ENCODE measurements around the gene BAG3. TPM values are rescaled to one million over a fixed set of nuclear protein-coding genes. Genes with fewer than 3 reads are reported as not detected.

BAG3 gene
- total and polyA plus RNA-seq, 2 experiments from 2014 or later = 20.0 to 88.2 TPM

- peaks cover 33% of the 10 kb centered on the region for H3F3A ChIP-seq (ENCODE audit: insufficient read depth)
- H3K36me3 ChIP-seq (ENCODE audit: low read depth) = peaks cover 8% of the 10 kb centered on the region; the same call in 1 of the 2 replicates
- 92 to 96% methylated on average over 2 of the region's 2 CpGs for WGBS, 2 experiments (ENCODE audit: low coverage in 1 of 2, low lambda C conversion rate in 2 of 2, missing lambda C conversion rate in 2 of 2)
- H3K4me3 ChIP-seq = no peak overlapping the region
- in situ Hi-C loops (cut with MboI) = no loop called here
- peak overlapping the region; percentile 90; the same call in 1 of the 2 replicates for H3K27ac ChIP-seq
- no peaks in the 10 kb centered on the region for H3K9me2 ChIP-seq (ENCODE audit: insufficient read depth)
- H3K79me2 ChIP-seq (ENCODE audit: insufficient read depth) = peaks cover 97% of the 10 kb centered on the region
- no peak for DNase-seq
- H2AFZ ChIP-seq = no peak overlapping the region
- no peak overlapping the region for H3K4me2 ChIP-seq (ENCODE audit: unreplicated experiment)
- H3K9me3 ChIP-seq (ENCODE audit: low read depth) = no peaks in the 10 kb centered on the region
- TF ChIP-seq EZH2 (IDR thresholded peaks at IDR 0.05; ENCODE audit: insufficient read depth, poor library complexity, severe bottlenecking) (no peak), EZH2phosphoT487 (IDR thresholded peaks at IDR 0.05; ENCODE audit: insufficient read depth, low read depth) (no peak)
- no peaks in the 10 kb centered on the region for H3K27me3 ChIP-seq (replicated peaks; ENCODE audit: insufficient read depth)
- no peaks in the 10 kb centered on the region for H4K20me1 ChIP-seq (ENCODE audit: insufficient read depth)
- H3K4me1 ChIP-seq (ENCODE audit: insufficient read depth) = peaks cover 70% of the 10 kb centered on the region
- peak overlapping the region; percentile 73; the same call in 1 of the 2 replicates for H3K9ac ChIP-seq
These were observed 15.5 kb downstream of the BAG3 start for GRCh38 chr10:119666709-119667004.

GRCh38 chr10:119667562-119668328, 16.6 kb downstream of the BAG3 start:
- Histone ChIP-seq H3K4me1 (ENCODE audit: insufficient read depth) (peaks cover 70% of the 10 kb centered on the region), H3K4me2 (ENCODE audit: unreplicated experiment) (peak overlapping the region; percentile 79), H3K27ac (peak overlapping the region; percentile 90), H3K4me3 (peak overlapping the region; percentile 37), H4K20me1 (ENCODE audit: insufficient read depth) (no peaks in the 10 kb centered on the region), H3F3A (ENCODE audit: insufficient read depth) (peaks cover 33% of the 10 kb centered on the region), H3K9me2 (ENCODE audit: insufficient read depth) (no peaks in the 10 kb centered on the region), H2AFZ (no peak overlapping the region), H3K79me2 (ENCODE audit: insufficient read depth) (peaks cover 97% of the 10 kb centered on the region), H3K36me3 (ENCODE audit: low read depth) (peaks cover 8% of the 10 kb centered on the region; the same call in 1 of the 2 replicates), H3K9me3 (ENCODE audit: low read depth) (no peaks in the 10 kb centered on the region), H3K27me3 (replicated peaks; ENCODE audit: insufficient read depth) (no peaks in the 10 kb centered on the region), H3K9ac (peak overlapping the region; percentile 73)
- no peak for TF ChIP-seq EZH2phosphoT487 (IDR thresholded peaks at IDR 0.05; ENCODE audit: insufficient read depth, low read depth)
- TF ChIP-seq EZH2 (IDR thresholded peaks at IDR 0.05; ENCODE audit: insufficient read depth, poor library complexity, severe bottlenecking) = no peak
- peak; percentile 99 for DNase-seq
- in situ Hi-C loops (cut with MboI) = no loop called here
- WGBS, 2 experiments (ENCODE audit: low coverage in 1 of 2, low lambda C conversion rate in 2 of 2, missing lambda C conversion rate in 2 of 2) = 4% methylated on average over 12 of the region's 12 CpGs

GRCh38 chr10:119668461-119668860, 17.3 kb downstream of the BAG3 start:
- in situ Hi-C loops (cut with MboI) = no loop called here
- H3K36me3 ChIP-seq (ENCODE audit: low read depth) = peaks cover 8% of the 10 kb centered on the region; the same call in 1 of the 2 replicates
- WGBS, 2 experiments (ENCODE audit: low coverage in 1 of 2, low lambda C conversion rate in 2 of 2, missing lambda C conversion rate in 2 of 2) = 62 to 67% methylated on average over 6 of the region's 6 CpGs

DNA sequence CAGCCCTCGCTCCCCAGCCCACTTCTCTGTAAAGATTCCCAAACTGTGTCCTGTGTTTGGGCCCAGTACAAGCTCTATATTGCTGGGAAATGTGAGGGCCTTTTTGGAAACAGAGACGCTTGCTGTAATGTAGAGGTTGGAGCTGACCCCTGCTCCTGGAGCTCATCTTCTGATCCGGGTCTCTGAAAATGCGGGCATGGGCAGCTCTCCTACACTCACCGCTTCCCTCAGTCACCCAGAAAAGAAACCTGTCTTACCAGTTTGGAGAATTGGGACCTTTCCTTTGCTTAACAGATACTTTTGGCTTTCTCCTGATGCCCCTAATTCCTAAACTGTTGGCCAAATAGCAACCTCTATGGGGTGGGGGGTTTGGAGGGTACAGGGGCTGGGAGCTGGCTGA, 18.2 kb downstream of the BAG3 start:
- DNase-seq = no peak
- Histone ChIP-seq H3K4me2 (ENCODE audit: unreplicated experiment) (no peak overlapping the region), H4K20me1 (ENCODE audit: insufficient read depth) (no peaks in the 10 kb centered on the region), H3K36me3 (ENCODE audit: low read depth) (peaks cover 13% of the 10 kb centered on the region; the same call in 1 of the 2 replicates), H3K27ac (no peak overlapping the region), H3K9ac (no peak overlapping the region), H3F3A (ENCODE audit: insufficient read depth) (peaks cover 37% of the 10 kb centered on the region), H3K4me3 (no peak overlapping the region), H3K4me1 (ENCODE audit: insufficient read depth) (peaks cover 58% of the 10 kb centered on the region), H3K27me3 (replicated peaks; ENCODE audit: insufficient read depth) (no peaks in the 10 kb centered on the region), H3K9me3 (ENCODE audit: low read depth) (no peaks in the 10 kb centered on the region), H3K79me2 (ENCODE audit: insufficient read depth) (peaks cover 97% of the 10 kb centered on the region), H2AFZ (no peak overlapping the region), H3K9me2 (ENCODE audit: insufficient read depth) (no peaks in the 10 kb centered on the region)
- in situ Hi-C loops (cut with MboI) = no loop called here
- 90% methylated on average over 5 of the region's 5 CpGs for WGBS, 2 experiments (ENCODE audit: low coverage in 1 of 2, low lambda C conversion rate in 2 of 2, missing lambda C conversion rate in 2 of 2)
- no peak for TF ChIP-seq EZH2 (IDR thresholded peaks at IDR 0.05; ENCODE audit: insufficient read depth, poor library complexity, severe bottlenecking)
- no peak for TF ChIP-seq EZH2phosphoT487 (IDR thresholded peaks at IDR 0.05; ENCODE audit: insufficient read depth, low read depth)

More at GRCh38 chr10:119668461-119668860, 17.3 kb downstream of the BAG3 start:
- Histone ChIP-seq H2AFZ (no peak overlapping the region), H3K4me2 (ENCODE audit: unreplicated experiment) (peak overlapping the region; percentile 62), H3F3A (ENCODE audit: insufficient read depth) (peaks cover 33% of the 10 kb centered on the region), H3K27me3 (replicated peaks; ENCODE audit: insufficient read depth) (no peaks in the 10 kb centered on the region), H3K9me3 (ENCODE audit: low read depth) (no peaks in the 10 kb centered on the region), H3K27ac (peak overlapping the region; percentile 90), H4K20me1 (ENCODE audit: insufficient read depth) (no peaks in the 10 kb centered on the region), H3K9ac (peak overlapping the region; percentile 53), H3K4me3 (no peak overlapping the region), H3K4me1 (ENCODE audit: insufficient read depth) (peaks cover 67% of the 10 kb centered on the region), H3K9me2 (ENCODE audit: insufficient read depth) (no peaks in the 10 kb centered on the region), H3K79me2 (ENCODE audit: insufficient read depth) (peaks cover 97% of the 10 kb centered on the region)
- TF ChIP-seq EZH2phosphoT487 (IDR thresholded peaks at IDR 0.05; ENCODE audit: insufficient read depth, low read depth) = no peak
- DNase-seq = no peak
